Measurements from ENCODE around the gene CCDC3. TPM values are rescaled to one million over a fixed set of nuclear protein-coding genes. Genes with fewer than 3 reads are reported as not detected.
A peak's percentile ranks its signal among the peaks of the same experiment; 100 is the strongest.
"Not testable (repeated sequence)": the region's sequence is repeated elsewhere in the genome, so short reads cannot be mapped to it uniquely, and the experiment has no call there.

The CCDC3 gene
- total RNA-seq, 1 donor from 2014 or later = 122 TPM

DNA sequence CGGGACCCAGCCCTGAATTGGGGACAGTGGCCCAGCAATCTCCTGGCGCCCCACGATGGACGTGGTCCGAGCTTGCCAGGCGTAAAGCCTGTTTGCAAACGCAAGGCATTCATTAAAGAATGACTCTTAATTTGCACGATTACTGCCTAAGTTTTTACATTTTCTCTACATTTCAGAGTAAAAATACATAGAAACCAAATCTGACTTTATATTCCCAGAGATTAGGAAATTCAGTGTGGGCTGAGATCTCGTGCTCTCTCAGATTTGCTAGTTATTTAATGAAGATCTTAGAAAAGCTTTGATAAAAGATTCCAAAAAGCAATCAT is 337 bp upstream of the CCDC3 start:
- DNase-seq (ENCODE audit: low spot score) = no peak

DNA sequence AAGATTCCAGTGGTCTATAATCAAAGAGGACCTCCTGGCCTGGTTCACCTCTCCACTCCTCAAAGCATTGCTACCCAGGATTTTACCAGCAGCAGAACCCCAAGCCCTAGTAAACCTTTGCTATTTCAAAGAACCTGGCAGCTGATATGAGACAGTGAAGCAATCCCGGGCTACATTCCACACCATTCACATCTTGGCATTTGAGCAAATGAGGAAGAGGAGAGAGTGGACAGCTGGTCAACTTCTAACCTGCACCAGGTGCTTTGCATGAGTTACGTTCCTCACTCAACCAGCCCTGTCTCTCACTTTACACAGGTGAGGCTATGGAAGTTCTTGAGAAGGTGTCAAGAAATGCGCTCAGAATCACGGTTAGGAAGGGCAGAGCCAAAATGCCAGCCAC is 1.1 kb downstream of the CCDC3 start:
- no peak for DNase-seq (ENCODE audit: low spot score)

- DNase-seq (ENCODE audit: low spot score) = no peak
Observed at GRCh38 chr10:12999849-13000248, 1.7 kb downstream of the CCDC3 start.

DNA sequence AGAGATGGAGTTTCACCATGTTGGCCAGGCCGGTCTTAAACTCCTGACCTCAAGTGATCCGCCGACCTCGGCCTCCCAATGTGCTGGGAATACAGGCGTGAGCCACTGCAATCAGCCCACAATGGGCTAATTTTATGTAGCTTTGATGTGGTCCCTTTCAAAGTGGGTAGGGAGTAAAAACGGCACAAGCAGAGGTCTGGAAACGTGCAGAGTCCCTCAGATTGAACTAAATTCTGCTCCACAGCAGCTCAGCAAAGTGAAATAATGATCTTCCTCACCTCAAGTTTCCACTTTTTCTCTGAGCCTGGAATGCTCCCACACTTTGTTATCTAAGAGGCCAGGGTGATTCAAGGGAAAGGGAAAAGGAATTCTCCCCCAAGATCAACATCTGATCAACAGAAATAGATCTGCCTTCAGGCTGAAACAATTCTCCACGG is 6.1 kb downstream of the CCDC3 start:
- no peak for DNase-seq (ENCODE audit: low spot score)

GRCh38 chr10:12993595-12993994 is 7.9 kb downstream of the CCDC3 start:
- DNase-seq (ENCODE audit: low spot score) = no peak

DNA sequence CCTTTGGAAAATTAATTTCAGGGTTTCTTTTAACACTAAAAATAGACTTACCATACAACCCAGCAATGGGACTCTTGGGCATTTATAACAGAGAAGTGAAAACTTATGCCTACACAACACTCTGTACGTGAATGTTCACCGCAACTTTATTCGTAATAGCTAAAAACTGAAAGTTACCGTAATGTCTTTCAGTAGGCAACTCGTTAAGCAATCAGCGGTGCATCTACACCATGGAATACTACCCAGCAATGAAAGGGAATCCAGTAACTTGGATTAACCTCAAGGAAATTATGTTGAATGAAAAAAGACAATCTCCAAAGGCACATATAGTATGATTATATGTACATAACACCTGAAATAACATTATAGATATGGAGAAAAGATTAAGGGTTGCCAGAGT is 16.2 kb downstream of the CCDC3 start:
- no peak for DNase-seq (ENCODE audit: low spot score)

- no peak for DNase-seq (ENCODE audit: low spot score)
Observed at GRCh38 chr10:12984165-12984747, 17.3 kb downstream of the CCDC3 start.

GRCh38 chr10:12983568-12983967 is 17.9 kb downstream of the CCDC3 start:
- DNase-seq (ENCODE audit: low spot score) = not testable (repeated sequence)

DNA sequence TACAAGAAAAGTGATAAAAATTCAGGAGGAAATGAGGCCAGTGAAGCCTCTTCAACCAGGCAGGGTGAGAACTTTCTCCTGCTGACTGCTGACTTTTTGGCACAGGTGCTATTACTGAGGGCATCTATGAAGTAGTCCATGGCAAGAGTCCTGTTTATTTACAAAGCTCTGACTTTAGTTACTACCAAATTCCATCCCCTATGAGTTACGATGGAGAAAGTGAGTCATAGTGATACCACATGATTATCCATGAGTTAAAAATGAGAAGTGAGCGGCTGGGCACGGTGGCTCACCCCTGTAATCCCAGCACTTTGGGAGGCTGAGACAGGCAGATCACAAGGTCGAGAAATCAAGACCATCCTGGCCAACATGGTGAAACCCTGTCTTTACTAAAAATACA is 19.9 kb downstream of the CCDC3 start:
- no peak for DNase-seq (ENCODE audit: low spot score)

DNA sequence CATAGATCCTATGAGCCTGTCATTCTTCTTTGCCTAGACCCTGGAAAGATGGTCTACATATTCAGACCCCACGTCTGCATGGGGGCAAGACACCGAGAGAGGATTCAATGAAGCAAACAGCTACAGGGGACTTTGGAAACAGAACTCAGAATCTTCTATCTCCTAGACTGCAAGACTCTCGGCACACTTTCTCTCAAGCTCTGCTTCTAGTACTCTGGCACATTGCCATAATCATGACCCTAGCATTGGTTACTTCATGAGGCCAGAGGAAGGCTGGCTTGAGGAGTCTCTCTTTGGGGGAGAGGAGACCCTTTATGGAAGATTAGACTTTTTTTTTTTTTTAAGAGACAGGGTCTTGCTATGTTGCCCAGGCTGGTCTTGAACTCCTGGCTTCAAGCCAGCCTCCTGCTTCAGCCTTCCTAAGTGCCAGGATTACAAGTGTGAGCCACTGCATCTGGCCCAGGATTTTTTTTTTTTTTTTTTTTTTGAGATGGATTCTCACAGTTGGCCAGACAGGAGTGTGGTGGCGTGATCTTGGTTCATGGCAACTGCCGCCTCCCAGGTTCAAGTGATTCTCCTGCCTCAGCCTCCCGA is 20.7 kb downstream of the CCDC3 start:
- no peak for DNase-seq (ENCODE audit: low spot score)

- DNase-seq (ENCODE audit: low spot score) = no peak
Observed at GRCh38 chr10:12980102-12980661, 21.3 kb downstream of the CCDC3 start.

DNA sequence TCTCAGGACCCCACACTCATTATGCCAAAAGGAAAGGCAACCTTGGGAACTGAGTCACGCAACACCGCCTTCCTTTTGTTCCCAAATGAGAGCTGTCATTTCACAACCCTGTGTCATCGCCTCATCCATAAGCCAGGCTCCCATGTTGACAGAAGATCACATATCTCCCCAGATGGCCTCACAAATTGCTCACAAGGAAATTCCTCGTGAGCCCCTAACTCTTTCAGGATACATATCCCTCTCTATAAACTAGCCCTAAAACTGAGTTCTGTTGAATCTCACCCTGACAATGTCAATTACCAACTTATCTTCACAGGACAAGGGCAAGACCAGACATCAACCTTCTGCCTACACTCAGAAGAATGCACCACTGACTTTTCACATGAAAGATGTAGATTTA is 22.6 kb downstream of the CCDC3 start:
- no peak for DNase-seq (ENCODE audit: low spot score)

DNA sequence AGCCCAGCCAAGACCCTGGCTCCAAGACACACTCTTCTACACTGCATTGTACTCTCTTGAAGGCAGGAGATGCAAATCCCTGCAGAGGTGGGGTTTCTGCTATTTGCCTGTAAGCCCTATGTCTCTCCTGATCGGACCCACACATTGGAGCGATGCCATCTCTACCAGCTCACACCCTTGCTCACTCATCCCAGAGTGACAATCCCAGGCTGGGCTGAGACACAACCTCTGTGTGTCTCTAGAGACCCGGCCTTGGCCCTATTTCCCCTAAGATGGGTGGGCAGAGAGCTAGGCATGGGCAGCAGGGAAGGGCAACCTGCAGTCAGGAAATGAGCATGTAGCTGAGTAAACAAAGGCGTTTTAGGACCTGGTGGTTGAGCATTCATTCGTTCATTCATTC is 25.6 kb downstream of the CCDC3 start:
- peak; percentile 73 for DNase-seq (ENCODE audit: low spot score)

DNA sequence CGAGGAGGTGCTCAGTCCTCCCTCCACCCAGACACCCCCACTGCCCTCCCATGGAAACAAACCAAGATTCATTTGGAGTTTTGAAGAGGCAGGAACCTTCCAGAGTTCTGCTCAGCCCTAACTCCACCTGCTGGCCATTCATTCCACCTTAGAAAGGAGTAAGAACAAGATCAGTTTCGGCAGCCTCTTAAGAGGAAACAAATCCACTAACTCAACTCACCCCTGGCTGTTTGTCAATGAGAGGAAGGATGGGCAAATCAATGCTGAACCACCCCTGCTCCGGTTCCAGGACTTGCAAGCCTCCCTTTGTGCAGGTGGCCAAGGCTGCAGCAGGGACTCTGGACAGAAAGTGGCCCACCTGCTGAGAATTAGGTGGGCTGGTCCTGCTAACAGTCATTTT is 26.2 kb downstream of the CCDC3 start:
- peak; percentile 64 for DNase-seq (ENCODE audit: low spot score)

- DNase-seq (ENCODE audit: low spot score) = peak; percentile 60
Observed at GRCh38 chr10:12974491-12975199, 26.9 kb downstream of the CCDC3 start.

- DNase-seq (ENCODE audit: low spot score) = peak; percentile 64
Observed at GRCh38 chr10:12974078-12974477, 27.4 kb downstream of the CCDC3 start.

GRCh38 chr10:12973149-12973718 is 28.3 kb downstream of the CCDC3 start:
- DNase-seq (ENCODE audit: low spot score) = peak; percentile 18

DNA sequence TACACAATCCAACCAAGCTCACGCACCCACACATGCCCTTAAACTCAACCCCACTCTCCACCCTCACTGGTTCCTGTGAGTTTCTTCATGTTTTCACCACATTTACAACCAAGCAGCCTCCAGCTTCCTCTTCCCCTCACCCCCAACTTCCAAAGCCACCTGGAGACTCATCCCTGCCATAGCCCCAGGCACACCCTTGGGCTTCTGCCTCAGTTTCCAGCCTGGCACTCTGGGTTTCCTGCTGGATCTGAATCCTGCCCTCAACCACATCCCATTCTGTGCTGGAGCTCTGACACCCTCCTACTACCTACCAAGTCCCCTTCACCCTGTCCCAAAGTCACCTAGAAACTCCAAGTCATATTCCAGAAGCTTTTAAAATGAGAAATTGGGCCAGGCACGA is 29.4 kb downstream of the CCDC3 start:
- peak; percentile 51 for DNase-seq (ENCODE audit: low spot score)

DNA sequence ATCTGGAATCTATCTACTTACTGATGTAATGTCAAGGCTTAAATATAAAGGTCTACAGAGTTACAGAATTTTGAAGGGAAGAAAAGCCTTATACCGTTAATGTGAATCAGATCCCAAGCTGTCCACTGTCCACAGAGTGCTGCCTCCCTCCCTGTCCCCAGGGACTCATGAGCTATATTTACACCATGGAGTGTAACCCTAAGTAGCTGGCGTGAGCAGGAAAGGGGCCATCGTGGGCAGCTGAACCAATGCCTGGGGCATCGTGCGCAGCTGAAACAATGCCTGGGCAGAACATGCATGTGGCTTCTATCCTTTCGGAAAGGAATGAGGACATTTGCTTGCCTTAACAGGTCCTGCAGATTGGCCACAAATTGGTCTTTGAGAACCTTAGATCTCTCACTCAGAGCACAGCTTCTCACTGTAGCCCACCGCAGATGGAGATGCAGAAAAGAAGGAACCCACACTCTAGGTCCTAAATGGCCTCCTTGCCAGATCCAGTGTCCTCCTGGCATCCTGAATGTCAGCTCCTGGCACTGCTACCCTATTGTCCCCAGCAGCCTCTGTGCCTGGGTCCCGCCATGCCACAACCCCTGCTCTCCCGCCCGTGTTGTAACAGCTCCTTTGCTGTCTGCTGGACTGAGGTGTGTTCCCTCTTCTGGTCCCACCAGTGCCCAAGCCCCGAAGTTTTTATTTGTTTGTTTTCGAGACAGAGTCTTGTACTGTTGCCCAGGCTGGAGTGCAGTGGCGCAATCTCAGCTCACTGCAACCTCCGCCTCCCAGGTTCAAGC is 30.3 kb downstream of the CCDC3 start:
- DNase-seq (ENCODE audit: low spot score) = peak; percentile 77

DNA sequence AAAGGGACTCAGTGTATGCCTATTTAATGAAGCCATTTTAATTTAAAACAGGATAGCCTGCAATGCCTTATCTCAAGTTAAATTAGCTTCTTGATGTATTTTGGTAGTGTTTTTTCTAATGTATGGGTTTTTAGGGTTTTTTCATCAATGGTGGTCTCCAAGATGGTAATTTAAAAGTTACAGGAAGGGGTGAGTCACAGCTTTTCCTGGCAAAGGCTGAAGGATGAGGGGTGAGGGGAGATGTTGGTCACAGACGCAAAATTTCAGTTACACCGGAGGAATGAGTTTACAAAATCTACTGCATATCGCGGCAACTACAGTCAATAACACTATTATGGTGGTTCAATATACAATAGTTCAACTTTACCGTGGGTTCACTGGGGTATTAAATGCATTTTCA is 31.6 kb downstream of the CCDC3 start:
- no peak for DNase-seq (ENCODE audit: low spot score)

DNA sequence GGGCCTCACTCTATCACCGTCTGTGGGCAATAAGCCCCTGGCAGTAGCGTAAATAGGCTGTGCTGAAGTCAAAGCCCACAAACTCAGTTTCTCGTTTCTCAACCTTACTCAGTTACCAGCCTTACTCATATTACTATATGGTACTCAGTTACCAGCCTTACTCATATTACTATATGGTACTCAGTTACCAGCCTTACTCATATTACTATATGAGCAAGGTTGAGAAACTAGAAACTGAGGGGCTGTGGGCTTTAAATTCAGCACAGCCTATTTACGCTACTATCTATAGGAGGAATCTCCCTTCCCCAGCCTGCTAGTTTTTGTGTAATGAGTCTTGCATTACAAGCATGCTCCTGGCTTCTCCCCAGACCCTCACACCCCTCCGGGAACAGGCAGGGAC is 35.4 kb downstream of the CCDC3 start:
- no peak for DNase-seq (ENCODE audit: low spot score)

All from mesenteric fat pad (tissue), 1 donor.